Endothelial cell of umbilical vein (primary cell): ENCODE data around the gene SH3D19. TPM values are rescaled to one million over a fixed set of nuclear protein-coding genes. Genes with fewer than 3 reads are reported as not detected.

ENCODE experiments used
- BruUV-seq: library from RNA; stranded (reverse); fragments of 400-500 nt; replicated peaks from 2 replicates; lab custom pipeline; 2021; lab: Mats Ljungman, UMichigan
- CTCF ChIA-PET: fragments of 300-600, 350-600 bp; sonication (Branson Sonifier 250); formaldehyde crosslinking; loops from one replicate; lab custom pipeline; 2021; ENCODE audit warnings: antibody characterized with exemption, inconsistent platforms; lab: Charles Lee
- POLR2A ChIA-PET: fragments of 300-600, 350-600 bp; sonication (Branson Sonifier 250); formaldehyde crosslinking; loops from one replicate; lab custom pipeline; 2021; ENCODE audit warnings: antibody characterized with exemption, inconsistent platforms; lab: Charles Lee
- DNase-seq: peaks from one replicate; pipeline ENCODE4 v3.0.0-alpha.2; 2011; ENCODE audit warnings: low read depth, low spot score
- FAIRE-seq: peaks from 2 replicates; lab custom pipeline; 2011; peaks lifted over from hg19 to GRCh38; lab: Jason Lieb, UNC
- H2AFZ ChIP-seq: 2 replicates; pipeline ENCODE4 v1.6.0; 2012; ENCODE audit warnings: low read depth, low read length, control low read depth, inconsistent platforms
- H3K27ac ChIP-seq: 2 replicates; pipeline ENCODE4 v1.5.1; 2011; ENCODE audit warnings: low read depth, mild to moderate bottlenecking, control low read depth, low read length, moderate library complexity; ENCODE audit not compliant: insufficient read depth
- H3K27me3 ChIP-seq, 2 experiments: 2 replicates each; pipeline versions ENCODE4 v1.6.0 to v1.6.1; 2011; ENCODE audit warnings: low read length in 2 of 2, mixed read lengths in 1 of 2; ENCODE audit not compliant: control insufficient read depth in 2 of 2, insufficient read depth in 2 of 2
- H3K36me3 ChIP-seq, 2 experiments: 2 replicates in 1 of 2; 3 replicates in 1 of 2; pipeline ENCODE4 v1.5.1; 2011; ENCODE audit warnings: low read length in 2 of 2, mild to moderate bottlenecking in 1 of 2, moderate library complexity in 1 of 2; ENCODE audit not compliant: control insufficient read depth in 2 of 2, insufficient read depth in 2 of 2; ENCODE audit errors: extremely low read depth in 1 of 2
- H3K4me1 ChIP-seq: 3 replicates; pipeline ENCODE4 v1.5.1; 2011; ENCODE audit warnings: mild to moderate bottlenecking, low read length; ENCODE audit not compliant: control insufficient read depth, insufficient read depth; ENCODE audit errors: extremely low read depth
- H3K4me2 ChIP-seq: 2 replicates; pipeline ENCODE4 v1.6.1; 2011; ENCODE audit warnings: low read length, control low read depth, mixed read lengths; ENCODE audit not compliant: insufficient read depth
- H3K4me3 ChIP-seq, 3 experiments: fragments of 200-600 bp in 1 of 3; sonication (generic), shearing (Covaris generic) in 1 of 3; replicated peaks in 1 of 3; 2 replicates each; pipeline ENCODE4 v1.5.1; 2011 to 2016; ENCODE audit warnings: control low read depth in 3 of 3, low read length in 3 of 3, mild to moderate bottlenecking in 2 of 3, inconsistent platforms in 1 of 3, low read depth in 1 of 3, moderate library complexity in 1 of 3; ENCODE audit not compliant: insufficient read depth in 1 of 3
- H3K79me2 ChIP-seq: 2 replicates; pipeline ENCODE4 v1.6.0; 2012; ENCODE audit warnings: low read length, inconsistent platforms; ENCODE audit not compliant: control insufficient read depth, insufficient read depth
- H3K9ac ChIP-seq: replicated peaks from 2 replicates; pipeline ENCODE3; 2011; ENCODE audit warnings: low read length, control low read depth; ENCODE audit not compliant: insufficient read depth; ENCODE audit errors: extremely low read depth
- H3K9me1 ChIP-seq: replicated peaks from 3 replicates; pipeline ENCODE4 v1.6.0; 2011; ENCODE audit warnings: mild to moderate bottlenecking, low read length; ENCODE audit not compliant: control insufficient read depth, insufficient read depth; ENCODE audit errors: extremely low read depth
- H3K9me3 ChIP-seq: replicated peaks from 2 replicates; pipeline ENCODE4 v1.5.1; 2012; ENCODE audit warnings: low read length, inconsistent platforms; ENCODE audit not compliant: control insufficient read depth, insufficient read depth
- H4K20me1 ChIP-seq: replicated peaks from 2 replicates; pipeline ENCODE3; 2011; ENCODE audit warnings: mild to moderate bottlenecking, low read length; ENCODE audit not compliant: control insufficient read depth, insufficient read depth; ENCODE audit errors: extremely low read depth
- EZH2 ChIP-seq: IDR thresholded peaks from 2 replicates; pipeline ENCODE4 v1.6.1; 2012; ENCODE audit warnings: borderline replicate concordance, low read depth, mild to moderate bottlenecking, moderate library complexity, low read length, inconsistent platforms; ENCODE audit not compliant: severe bottlenecking
- FOS ChIP-seq: IDR thresholded peaks from 2 replicates; pipeline ENCODE4 v1.6.1; 2011; ENCODE audit warnings: mild to moderate bottlenecking, low read length, moderate library complexity, borderline replicate concordance; ENCODE audit not compliant: insufficient read depth
- GATA2 ChIP-seq: IDR thresholded peaks from 2 replicates; pipeline ENCODE4 v1.7.0; 2011; ENCODE audit warnings: low read depth, mild to moderate bottlenecking, moderate library complexity, mixed read lengths, low read length; ENCODE audit not compliant: insufficient read length, insufficient read depth
- JUN ChIP-seq: IDR thresholded peaks from 2 replicates; pipeline ENCODE4 v1.6.1; 2011; ENCODE audit warnings: borderline replicate concordance, low read depth; ENCODE audit not compliant: insufficient read length, insufficient read depth
- POLR2A ChIP-seq: IDR thresholded peaks from 2 replicates; pipeline ENCODE4 v1.6.1; 2012; ENCODE audit warnings: low read depth, mild to moderate bottlenecking, control low read depth, low read length
- POLR2AphosphoS5 ChIP-seq: IDR thresholded peaks from 2 replicates; pipeline ENCODE4 v1.6.1; 2012; ENCODE audit warnings: low read depth, mild to moderate bottlenecking, control low read depth, low read length, moderate library complexity; ENCODE audit not compliant: insufficient read depth
- dilution Hi-C: fragments of 300-500 bp; cut with MboI; formaldehyde crosslinking; loops from one replicate; pipeline ENCODE4 v1.15.0; 2019; ENCODE audit warnings: low sequenced_read_pairs; ENCODE audit not compliant: extremely low pct_ligation_motif_present
- intact Hi-C: fragments of 100-400 bp; cut with micrococcal nuclease; formaldehyde crosslinking; loops from one replicate; pipeline ENCODE4 v1.10.0; 2022
- polyA plus RNA-seq, 4 experiments: library from polyadenylated mRNA; depleted of rRNA in 3 of 4; stranded (reverse) in 3 of 4; unstranded in 1 of 4; fragments of >200 nt; gene quantifications; 2 replicates each; pipeline versions ENCODE4 v1.2.1 to v1.2.3, GENCODE V29; 2011 to 2012; ENCODE audit warnings: missing spikeins in 1 of 4
- total RNA-seq: library from RNA; stranded (reverse); gene quantifications from 2 replicates; pipeline ENCODE4 v1.2.3, GENCODE V29; 2021
- TF ChIP-seq, protein P1 (sequence below): IDR thresholded peaks from 2 replicates; pipeline ENCODE4 v1.6.1; 2011; ENCODE audit not compliant: insufficient read depth, insufficient read length
- TF ChIP-seq, protein P2 (sequence below), 2 donors: IDR thresholded peaks; 1 replicate in 1 of 2; 2 replicates in 1 of 2; pipeline ENCODE4 v1.5.1; 2011; ENCODE audit warnings: low read length in 2 of 2, mild to moderate bottlenecking in 2 of 2, moderate library complexity in 2 of 2, control low read depth in 1 of 2, inconsistent platforms in 1 of 2, low read depth in 1 of 2; ENCODE audit not compliant: insufficient read depth in 1 of 2; ENCODE audit errors: extremely low read depth in 1 of 2

Gene SH3D19
- total and polyA plus RNA-seq, 2 donors (not counting 3 experiments of a cell fraction or from before 2014, with no cell fraction given) = 37.5 to 92.8 TPM

DNA sequence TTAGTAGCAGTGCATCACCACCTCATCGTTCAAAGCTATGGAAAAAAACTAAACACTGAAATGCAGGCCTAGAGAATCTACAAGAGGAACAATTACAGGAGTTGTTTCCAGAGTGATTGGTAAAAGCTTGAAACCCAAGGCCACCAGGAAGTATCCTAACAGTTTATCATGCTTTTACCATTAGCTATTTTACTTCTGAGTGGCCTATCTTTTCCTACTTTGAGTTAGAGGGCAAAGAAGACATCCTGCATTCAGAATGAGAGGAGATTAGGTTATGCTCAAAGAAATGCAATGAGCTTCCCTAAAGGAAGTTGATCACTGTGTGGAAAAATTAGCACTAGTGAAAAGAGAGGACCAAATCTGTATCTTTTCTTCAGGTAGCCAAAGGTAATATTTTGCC lies 118.2 kb downstream of the SH3D19 start:
- no TSS peak for BruUV-seq
- Histone ChIP-seq H3K4me2 (peak overlapping the region; percentile 40), H2AFZ (no peak overlapping the region), H3K36me3 (no peaks in the 10 kb centered on the region), H3K4me3 (no peak overlapping the region), H3K9me1 (no peaks in the 10 kb centered on the region), H3K79me2 (peaks cover 8% of the 10 kb centered on the region), H3K4me1 (peaks cover 54% of the 10 kb centered on the region), H3K9ac (no peak overlapping the region), H4K20me1 (no peaks in the 10 kb centered on the region), H3K9me3 (no peaks in the 10 kb centered on the region), H3K27ac (peak overlapping the region; percentile 10), H3K27me3 (no peaks in the 10 kb centered on the region)
- CTCF ChIA-PET = interaction anchor here (1.1 to 3.3 kb wide), 9 partner anchors 9 to 90 kb away, joined by 3 to 11 read pairs (median 4); no protein-coding TSS in a partner anchor
- POLR2A ChIA-PET = interaction anchor here (1.1 kb wide), 2 partner anchors 11 to 19 kb away, joined by 3 to 6 read pairs; no protein-coding TSS in a partner anchor
- TF ChIP-seq, protein P1, sequence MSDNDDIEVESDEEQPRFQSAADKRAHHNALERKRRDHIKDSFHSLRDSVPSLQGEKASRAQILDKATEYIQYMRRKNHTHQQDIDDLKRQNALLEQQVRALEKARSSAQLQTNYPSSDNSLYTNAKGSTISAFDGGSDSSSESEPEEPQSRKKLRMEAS = no peak
- TF ChIP-seq JUN = no peak
- no peak for TF ChIP-seq GATA2
- TF ChIP-seq EZH2 = no peak
- TF ChIP-seq FOS = no peak
- no peak for TF ChIP-seq POLR2AphosphoS5
- TF ChIP-seq, protein P2, sequence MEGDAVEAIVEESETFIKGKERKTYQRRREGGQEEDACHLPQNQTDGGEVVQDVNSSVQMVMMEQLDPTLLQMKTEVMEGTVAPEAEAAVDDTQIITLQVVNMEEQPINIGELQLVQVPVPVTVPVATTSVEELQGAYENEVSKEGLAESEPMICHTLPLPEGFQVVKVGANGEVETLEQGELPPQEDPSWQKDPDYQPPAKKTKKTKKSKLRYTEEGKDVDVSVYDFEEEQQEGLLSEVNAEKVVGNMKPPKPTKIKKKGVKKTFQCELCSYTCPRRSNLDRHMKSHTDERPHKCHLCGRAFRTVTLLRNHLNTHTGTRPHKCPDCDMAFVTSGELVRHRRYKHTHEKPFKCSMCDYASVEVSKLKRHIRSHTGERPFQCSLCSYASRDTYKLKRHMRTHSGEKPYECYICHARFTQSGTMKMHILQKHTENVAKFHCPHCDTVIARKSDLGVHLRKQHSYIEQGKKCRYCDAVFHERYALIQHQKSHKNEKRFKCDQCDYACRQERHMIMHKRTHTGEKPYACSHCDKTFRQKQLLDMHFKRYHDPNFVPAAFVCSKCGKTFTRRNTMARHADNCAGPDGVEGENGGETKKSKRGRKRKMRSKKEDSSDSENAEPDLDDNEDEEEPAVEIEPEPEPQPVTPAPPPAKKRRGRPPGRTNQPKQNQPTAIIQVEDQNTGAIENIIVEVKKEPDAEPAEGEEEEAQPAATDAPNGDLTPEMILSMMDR (IDR thresholded peaks at IDR 0.05; ENCODE audit: extremely low read depth in 1 of 2, insufficient read depth in 1 of 2, low read depth in 1 of 2, low read length in 2 of 2) = no peak
- no peak for TF ChIP-seq POLR2A
- FAIRE-seq (peak; percentile 83), DNase-seq (peak; percentile 70)
- intact Hi-C loops (no loop called here), dilution Hi-C loops (no loop called here)
